HG02610 (cell line): Measurements from ENCODE around the gene NOS1.
A peak's percentile ranks its signal among the peaks of the same experiment; 100 is the strongest.
"Not testable (repeated sequence)": the region's sequence is repeated elsewhere in the genome, so short reads cannot be mapped to it uniquely, and the experiment has no call there.

Source experiments
- ATAC-seq: cut with Tn5 transposase; IDR thresholded peaks from one replicate; pipeline ENCODE4 v1.9.1; 2021; ENCODE audit warnings: mild to moderate bottlenecking, moderate library complexity; ENCODE audit not compliant: unreplicated experiment

The NOS1 gene

DNA sequence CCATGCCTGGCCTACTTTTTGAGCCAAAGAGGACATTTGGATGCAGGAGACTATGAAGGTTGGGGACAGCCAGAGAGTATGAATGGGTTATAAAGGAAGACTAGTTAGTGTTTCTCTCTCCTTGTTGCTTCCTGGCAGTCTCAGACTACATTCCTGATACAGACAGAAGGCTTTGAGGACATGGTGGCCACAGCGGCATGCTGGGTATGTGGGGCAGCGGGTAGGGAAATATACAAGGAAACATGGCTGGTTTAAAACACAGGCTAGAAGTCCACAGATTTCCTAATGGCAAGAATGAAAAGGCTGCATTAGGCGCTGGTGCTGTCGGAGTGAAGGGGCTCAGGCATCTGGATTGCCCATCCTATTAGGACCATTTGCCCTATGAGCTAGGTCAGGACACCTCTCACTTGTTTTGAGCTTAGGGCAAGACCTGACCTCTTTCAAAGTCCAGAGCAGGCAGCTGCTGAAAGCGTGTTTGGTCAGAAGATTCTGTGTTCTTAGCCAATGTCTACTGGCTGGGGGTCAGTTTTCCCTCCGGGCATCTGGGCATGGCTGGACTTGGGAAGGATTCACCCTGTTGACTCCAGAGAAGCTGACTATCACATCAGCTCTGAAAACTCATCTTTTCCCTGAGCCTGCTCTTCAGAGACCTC, 151.0 kb downstream of the NOS1 start:
- ATAC-seq: no peak

DNA sequence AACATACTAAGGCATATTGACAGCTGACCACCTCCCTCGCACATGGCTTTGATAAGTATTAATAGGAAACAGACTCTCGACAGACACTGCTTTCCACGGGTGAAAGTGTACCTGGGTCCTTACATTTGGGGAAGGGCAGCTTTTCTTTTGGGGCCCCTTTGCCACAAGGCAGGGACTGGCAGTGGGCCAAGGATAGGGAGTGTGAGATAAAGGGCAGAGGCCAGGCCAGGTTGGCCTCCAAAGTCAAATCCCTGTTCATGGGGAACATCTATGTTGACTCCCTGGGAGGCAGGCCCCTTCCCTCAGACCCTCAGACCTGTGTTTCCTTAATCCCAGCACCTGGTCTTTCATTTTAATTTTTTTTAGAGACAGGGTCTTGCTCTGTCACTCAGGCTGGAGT, 151.8 kb downstream of the NOS1 start:
- ATAC-seq: no peak

DNA sequence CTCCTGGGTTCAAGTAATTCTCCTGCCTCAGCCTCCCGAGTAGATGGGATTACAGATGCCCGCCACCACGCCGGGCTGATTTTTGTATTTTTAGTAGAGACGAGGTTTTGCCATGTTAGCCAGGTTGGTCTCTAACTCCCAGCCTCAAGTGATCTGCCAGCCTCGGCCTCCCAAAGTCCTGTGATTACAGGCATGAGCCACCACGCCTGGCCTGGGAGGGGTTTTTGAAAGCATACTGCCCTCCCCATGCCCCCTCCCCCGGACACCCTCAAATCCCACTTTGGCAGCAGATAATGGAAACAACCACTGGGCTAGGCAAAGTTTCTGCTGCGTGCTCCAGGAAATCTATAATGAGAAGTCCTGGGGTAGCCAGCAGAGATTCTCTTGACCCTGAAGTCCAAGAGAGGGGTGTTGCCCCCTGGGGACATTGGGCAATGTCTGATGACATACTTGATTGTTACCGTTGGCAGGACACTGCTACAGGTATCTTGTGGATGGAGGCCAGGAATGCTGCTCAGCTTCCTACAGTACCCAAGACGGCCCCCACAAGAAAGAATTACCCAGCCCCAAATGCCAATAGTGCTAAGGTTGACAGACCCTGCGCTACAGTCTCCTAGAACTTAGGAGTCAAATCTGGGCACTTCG, 152.5 kb downstream of the NOS1 start:
- ATAC-seq: no peak

DNA sequence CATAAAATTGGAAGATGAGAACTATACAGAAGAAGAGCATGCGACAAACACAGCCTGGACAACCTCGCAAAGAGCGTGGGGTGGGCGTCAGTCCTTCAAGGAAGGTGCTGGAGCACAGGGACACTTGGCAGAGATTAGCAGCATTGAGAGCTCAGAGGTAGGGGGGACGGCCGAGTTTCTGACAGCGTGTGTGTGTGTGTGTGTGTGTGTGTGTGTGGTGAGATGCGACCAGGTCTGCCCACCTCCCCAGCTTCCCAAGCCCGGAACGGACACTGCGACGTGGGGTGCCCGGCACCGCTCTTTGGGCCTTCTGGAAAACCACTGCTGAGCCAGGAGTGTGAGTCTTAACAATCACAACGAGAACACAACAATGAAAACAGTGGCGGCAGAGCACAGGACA, 153.2 kb downstream of the NOS1 start:
- no peak for ATAC-seq

DNA sequence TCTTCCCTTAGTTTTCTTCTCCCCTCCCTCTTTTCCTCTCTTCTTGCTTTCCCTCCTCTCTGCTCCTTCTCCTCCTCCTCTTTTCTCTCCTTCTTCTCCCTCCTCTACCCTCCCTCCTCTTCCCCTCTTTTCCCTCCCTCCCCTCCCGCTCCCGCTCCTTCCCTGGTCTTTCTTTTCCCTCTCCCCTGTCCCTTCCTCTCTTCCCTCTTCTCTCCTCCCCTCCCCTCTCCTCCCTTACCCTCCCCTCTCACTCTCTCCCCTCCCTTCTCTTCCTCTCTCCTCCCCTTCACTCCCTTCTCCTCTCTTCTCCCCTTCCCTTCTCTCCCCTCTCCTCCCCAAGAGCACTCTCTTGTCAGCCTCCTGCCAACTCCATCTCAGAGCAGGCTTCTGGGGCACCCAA, 153.8 kb downstream of the NOS1 start:
- ATAC-seq: no peak

DNA sequence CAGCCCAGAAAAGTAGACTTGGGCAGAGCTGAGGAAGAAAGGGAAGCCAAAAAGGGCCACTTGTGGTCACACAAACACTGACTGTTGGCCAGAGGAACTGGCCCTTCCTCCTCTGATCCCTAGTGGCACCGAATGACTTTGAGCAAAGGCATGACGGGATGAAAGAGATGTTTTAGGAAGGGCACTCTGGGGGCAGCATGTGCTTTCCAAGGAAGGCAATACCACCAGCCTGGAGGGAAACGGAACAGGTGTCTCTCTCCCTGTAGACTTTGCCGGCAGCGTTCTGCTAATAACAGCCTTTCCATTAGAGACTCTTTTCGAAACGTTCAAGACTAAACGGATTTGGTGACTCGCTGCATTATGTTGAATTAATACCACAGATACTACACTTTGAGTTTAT, 158.9 kb downstream of the NOS1 start:
- no peak for ATAC-seq

DNA sequence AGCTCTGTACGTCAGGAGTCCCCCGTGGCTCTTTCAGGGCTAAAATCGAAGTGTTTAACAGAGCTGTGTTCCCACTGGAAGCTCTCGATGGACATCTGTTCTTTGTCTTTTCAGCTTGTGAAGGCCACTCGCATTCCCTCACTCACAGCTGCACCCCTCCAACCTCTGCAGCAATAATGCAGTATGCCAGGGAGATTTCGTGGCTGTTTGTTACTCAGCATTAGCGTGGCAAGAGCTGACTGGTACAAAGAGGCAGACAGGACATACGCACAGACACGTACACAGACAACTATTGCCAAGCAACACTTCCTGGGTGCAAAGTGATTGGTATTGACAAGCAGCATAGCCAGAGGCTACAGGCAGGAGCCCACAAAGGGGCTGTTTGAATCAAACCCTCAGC, 159.4 kb downstream of the NOS1 start:
- ATAC-seq: no peak

DNA sequence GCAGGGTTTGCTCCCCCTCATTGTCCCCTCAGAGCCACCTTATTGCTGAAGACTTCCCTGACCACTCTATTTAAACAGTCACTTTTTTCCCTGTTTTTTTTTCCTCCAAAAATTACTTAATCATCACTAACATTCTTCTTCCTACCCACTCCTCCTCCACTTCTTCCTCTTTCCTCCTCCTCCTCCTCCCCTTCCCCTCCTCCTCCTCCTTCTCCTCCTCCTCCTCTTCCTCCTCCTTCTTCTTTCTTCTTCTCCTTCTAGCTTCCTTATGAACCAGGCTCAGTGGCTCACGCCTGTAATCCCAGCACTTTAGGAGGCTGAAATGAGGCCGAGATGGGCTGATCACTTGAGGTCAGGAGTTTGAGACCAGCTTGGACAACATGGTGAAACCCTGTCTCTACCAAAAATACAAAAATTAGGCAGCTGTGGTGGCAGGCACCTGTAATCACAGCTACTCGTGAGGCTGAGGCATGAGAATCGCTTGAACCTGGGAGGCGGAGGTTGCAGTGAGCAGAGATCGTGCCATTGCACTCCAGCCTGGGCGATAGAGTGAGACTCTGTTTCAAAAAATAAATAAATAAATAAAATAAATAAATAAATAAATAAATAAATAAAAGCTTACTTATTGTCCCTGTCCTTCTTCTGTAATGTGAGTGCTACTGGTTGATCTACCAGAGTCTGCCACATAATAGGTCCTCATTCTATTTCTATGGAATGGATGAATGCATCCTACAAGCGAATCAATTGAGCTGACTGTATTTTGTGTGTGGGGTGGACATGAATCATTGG, 161.3 kb downstream of the NOS1 start:
- not testable (repeated sequence) for ATAC-seq

DNA sequence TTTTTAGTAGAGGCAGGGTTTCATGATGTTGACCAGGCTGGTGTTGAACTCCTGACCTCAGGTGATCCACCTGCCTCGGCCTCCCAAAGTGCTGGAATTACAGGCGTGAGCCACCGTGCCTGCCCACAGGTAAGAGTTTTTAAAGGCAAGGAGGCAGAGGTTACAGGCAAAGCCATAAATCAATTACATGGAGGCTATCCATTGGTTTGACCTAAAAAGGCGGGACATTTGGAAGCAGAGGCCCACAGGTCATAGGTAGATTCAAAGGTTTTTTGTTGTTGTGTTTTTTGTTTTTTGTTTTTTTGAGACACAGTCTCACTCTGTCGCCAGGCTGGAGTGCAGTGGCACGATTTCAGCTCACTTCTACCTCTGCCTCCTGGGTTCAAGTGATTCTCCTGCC, 165.1 kb downstream of the NOS1 start:
- ATAC-seq: not testable (repeated sequence)

DNA sequence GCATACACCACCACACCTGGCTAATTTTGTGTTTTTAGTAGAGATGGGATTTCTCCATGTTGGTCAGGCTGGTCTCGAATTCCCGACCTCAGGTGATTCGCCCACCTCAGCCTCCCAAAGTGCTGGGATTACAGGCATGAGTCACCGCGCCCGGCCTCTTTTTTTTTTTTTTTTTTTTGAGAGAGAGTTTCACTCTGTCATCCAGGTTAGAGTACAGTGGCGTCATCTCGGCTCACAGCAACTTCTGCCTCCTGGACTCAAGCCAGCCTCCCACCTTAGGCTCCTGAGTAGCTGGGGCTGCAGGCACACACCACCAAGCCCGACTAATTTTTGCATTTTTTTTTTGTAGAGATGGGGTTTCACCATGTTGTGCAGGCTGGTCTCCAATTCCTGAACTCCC, 166.4 kb downstream of the NOS1 start:
- ATAC-seq: not testable (repeated sequence)

DNA sequence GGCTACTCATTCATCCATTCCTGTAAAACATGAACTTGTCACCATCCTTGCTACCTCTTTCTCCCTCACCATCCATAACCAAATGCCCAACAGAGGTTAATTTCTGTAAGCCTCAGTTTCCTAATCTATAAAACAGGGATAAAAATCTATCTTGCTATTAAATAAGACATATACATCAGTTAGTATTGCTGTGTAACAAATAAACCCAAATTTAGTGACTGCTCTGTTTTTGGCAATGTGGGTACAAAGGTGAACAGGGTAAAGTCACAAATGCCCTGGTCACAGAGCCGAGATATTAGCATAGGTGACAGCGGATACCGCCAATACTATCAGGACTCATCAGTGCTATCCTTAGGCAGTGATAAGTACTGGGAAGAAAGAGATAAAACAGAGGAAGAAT, 167.5 kb downstream of the NOS1 start:
- no peak for ATAC-seq

DNA sequence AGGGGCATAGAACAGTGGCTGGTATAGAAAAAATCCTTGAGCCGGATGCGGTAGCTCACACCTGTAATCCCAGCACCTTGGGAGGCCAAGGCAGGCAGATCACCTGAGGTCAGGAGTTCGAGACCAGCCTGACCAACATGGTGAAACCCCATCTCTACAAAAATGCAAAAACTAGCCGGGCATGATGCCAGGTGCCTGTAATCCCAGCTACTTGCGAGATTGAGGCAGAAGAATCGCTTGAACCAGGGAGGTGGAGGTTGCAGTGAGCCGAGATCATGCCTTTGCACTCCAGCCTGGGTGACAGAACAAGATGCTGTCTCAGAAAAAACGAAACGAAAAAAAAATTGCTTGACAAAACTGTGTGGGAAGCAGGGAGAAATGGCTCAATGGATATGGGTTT, 168.8 kb downstream of the NOS1 start:
- ATAC-seq: not testable (repeated sequence)

DNA sequence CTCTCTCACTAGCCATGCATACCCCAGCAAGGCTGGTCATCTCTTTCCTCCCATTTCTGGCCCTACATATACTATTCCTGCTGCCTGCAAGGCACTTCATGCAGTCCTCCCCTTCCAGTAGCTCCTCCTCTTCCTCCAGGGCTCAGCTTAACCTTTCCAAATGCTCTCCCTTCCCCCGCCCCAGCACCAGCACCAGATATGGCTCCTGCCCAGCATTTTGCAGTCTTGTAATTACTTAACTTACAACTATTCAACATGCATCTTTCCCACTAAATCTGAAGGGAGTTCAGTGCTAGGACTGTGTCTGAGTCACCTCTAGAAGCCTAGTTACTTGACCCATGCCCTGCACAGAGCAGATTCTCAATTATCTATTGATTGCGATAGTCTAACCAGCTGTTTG, 169.4 kb downstream of the NOS1 start:
- no peak for ATAC-seq

DNA sequence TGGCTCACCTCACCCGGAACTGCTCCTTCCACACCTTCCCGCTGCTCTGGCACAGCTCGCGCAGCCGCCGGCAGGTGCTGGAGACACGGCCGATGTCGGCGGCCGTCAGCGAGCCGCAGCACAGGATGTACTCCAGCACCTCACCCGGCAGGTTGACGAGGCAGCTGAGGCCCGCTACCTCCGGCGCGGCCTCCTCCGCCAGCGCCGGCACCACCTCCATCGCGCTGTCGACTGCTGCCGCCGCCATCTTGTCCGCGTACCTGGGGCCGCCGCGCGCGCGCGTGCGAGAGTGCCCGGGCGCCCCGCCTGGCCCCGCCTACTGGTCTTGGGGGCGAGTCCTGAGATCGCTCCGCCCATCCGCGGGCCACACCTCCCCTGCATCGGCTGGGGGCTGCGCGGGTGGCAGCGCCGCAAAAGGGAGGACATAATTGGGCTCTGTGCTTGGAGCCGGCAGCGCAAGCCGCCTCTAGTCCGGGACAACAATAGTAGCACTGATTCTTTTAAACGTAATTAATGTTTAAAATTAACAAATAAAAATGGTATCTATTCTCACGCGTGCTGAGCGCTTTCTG, 171.1 kb downstream of the NOS1 start, which contains the start of gene FBXO21:
Gene FBXO21 (minus strand): TSS at position 261 of the 572 bp plus-strand sequence. CDS start 14 bp downstream, at position 247.
- ATAC-seq: peak; percentile 95

DNA sequence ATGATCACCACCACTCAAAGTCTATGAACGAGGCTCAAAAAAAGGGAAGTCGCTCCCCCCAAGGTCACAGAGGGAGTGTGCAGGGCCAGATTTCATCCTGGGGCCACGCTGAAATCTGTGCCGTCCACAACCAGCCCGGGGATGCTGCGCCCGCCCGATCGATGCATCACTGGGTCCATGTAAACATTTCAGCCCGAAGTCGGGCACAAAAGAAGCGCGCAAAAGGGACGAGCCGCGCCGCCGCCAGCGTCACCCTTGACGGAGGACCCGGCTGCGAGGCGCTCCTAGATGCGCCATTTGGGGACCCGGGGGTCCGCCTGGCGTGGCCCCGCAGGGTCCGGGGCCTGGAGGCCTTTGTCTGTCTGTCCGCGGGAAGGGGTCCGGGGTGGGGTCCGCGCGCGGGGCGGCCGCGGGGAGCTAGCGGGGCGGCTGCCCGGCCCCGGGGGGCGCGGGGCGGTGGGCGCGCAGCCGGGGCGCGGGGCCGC, 171.7 kb downstream of the NOS1 start:
- peak; percentile 30 for ATAC-seq

DNA sequence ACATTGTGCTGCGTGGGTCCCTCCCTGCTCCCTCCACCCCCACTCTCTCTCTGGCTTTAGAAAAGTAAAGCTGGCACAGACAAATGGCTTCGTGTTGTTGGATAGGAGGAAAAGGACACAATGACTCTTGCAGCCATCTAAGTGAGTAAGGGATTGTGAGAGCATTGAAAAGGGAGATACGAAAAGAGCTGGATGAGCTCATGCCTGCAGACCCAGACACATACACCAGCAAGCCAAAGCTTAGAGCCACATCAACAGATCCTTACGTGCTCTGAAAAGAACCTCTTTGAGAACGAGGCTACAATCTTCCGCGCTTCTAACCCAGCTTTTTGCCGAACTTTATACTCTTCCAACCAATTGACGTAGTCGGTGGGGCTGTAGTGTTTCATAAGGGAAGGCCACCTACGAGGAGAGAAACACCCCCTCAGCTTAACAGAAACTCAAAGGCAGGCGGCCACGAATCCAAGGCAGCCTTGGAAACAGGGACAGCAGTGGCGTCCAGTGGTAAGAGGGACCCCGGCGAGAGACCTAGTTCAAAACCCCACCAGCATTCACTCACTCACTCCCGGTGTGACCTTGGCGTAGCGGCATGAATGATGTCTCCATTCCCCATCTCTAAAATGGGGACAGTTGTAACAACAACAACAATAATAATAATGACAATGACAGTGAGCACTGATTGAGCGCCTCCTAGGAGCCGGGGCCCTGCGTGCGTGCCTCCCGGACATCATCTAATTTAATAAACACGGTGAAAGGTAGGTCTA, 172.3 kb downstream of the NOS1 start:
- no peak for ATAC-seq

DNA sequence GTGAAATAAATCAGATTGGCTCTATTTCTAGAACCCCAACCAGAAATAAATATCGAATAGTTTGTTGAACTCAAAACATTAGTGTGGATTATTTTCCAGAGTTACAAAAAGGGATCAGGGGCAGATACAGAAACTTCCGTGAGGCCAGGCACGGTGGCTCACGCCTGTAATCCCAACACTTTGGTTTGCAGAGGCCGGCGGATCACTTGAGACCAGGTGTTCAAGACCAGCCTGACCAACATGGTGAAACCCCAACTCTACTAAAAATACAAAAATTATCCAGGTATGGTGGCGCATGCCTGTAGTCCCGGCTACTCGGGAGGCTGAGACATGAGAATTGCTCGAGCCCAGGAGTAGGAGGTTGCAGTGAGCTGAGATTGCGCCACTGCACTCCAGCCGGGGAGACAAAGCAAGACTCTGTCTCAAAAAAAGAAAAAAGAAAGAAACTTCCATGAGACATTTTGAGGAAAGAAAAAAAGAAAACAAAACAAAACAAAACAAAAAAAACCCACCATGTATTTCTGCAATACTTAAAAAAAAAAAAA, 173.2 kb downstream of the NOS1 start:
- no peak for ATAC-seq

DNA sequence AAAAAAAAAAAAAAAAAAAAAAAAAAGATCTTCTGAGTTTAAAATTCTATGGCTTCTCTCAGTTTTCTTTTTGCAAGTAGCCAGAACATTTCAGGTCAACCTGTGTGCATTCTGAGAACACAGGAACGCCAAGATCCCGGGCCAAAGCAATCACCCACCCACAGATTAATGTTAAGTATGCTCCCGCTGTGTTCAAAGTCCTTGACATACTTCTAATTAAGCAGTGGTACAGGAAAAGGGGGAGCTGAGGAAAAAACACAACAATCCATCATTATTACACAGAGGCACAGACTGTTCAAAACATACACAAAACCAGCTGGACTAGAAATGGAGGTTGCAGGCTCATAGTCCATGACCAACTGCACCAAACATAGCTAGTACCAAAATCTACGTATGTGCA, 174.0 kb downstream of the NOS1 start:
- ATAC-seq: no peak

DNA sequence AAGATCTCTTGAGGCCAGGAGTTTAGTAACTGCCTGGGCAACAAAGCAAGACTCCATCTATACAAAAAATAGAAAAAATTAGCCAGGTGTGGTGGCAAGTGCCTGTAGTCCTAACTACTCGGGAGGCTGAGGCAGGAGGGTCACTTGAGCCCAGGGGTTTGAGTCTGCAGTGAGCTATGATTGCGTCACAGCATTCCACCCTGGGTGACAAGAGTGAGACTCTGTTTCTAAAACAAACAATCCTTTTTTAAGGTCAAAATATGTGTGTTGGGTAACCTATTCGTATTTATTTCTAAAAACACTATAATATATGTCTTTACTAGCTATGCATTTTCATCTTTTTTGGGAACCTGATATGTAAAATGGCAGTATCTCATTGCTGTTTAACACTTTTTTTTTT, 178.6 kb downstream of the NOS1 start:
- no peak for ATAC-seq

DNA sequence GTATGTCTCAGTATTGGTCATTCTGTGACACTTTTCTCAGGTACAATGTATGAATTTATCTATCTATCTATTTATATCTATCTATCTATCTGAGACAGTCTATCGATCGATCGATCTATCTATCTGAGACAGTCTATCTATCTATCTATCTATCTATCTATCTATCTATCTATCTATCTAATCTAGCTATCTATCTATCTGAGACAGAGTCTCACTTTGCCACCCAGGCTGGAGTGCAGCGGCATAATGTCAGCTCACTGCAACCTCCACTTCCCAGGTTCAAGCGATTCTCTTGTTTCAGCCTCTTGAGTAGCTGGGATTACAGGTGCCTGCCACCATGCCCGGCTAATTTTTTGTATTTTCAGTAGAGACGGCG, 180.0 kb downstream of the NOS1 start:
- not testable (repeated sequence) for ATAC-seq
